Pancreas (tissue), 10 donors: ENCODE data around the gene PLSCR3. TPM values are rescaled to one million over a fixed set of nuclear protein-coding genes. Genes with fewer than 3 reads are reported as not detected.

Experiments
- ATAC-seq, 4 donors: fragments of 200-7000 bp; cut with Tn5 transposase; one replicate each; pipeline versions ENCODE4 v1.8.0 to v1.9.1; 2020; ENCODE audit warnings: mild to moderate bottlenecking in 4 of 4, moderate library complexity in 4 of 4
- DNase-seq, 6 donors: peaks; one replicate each; pipeline ENCODE4 v3.0.0-alpha.2; 2020
- FAIRE-seq: peaks from 2 replicates; lab custom pipeline; 2012; peaks lifted over from hg19 to GRCh38; lab: Jason Lieb, UNC
- H3K27ac ChIP-seq, 4 donors: fragments of 200-600 bp; sonication (generic); 1 replicate in 3 of 4; 2 replicates in 1 of 4; pipeline versions ENCODE4 v1.5.0 to v1.8.0; 2020
- H3K27me3 ChIP-seq, 4 donors: fragments of 200-600 bp; one replicate each; pipeline ENCODE4 v1.8.0; 2021
- H3K36me3 ChIP-seq, 3 donors: fragments of 200-600 bp; sonication (generic) in 1 of 3; one replicate each; pipeline versions ENCODE4 v1.5.0 to v1.8.0; 2020 to 2021
- H3K4me1 ChIP-seq, 3 donors: fragments of 200-600 bp; one replicate each; pipeline ENCODE4 v1.8.0; 2021
- H3K4me3 ChIP-seq, 4 donors: fragments of 200-600 bp; sonication (generic) in 2 of 4; one replicate each; pipeline versions ENCODE4 v1.5.0 to v1.8.0; 2020 to 2021
- H3K9me3 ChIP-seq, 4 donors: fragments of 200-600 bp; one replicate each; pipeline ENCODE4 v1.8.0; 2021
- CTCF ChIP-seq, 4 donors: fragments of 200-600 bp; sonication (generic) in 3 of 4; IDR thresholded peaks; one replicate each; pipeline versions ENCODE4 v1.5.0 to v1.8.0; 2021; ENCODE audit warnings: antibody characterized with exemption in 4 of 4
- WGBS, 2 donors: extraction: QIAGEN DNeasy Blood & Tissue Kit; methylation state at CpG; one replicate each; pipeline ENCODE4 v1.1.7; 2013; 5-methylcytosine and 5-hydroxymethylcytosine counted together
- intact Hi-C, 3 donors: fragments of 100-400 bp; cut with DNase I; formaldehyde crosslinking; loops; one replicate each; pipeline versions ENCODE4 v1.11.1 to v1.14.2; 2022
- polyA plus RNA-seq, 2 donors: library from polyadenylated mRNA; stranded (reverse); fragments of 200-250 nt; gene quantifications; one replicate each; pipeline ENCODE4 v1.2.3, GENCODE V29; 2013
- total RNA-seq, 6 donors: library from RNA; stranded (reverse); fragmentation: NEBNext Ultra II Directional in 4 of 6; extraction: Animal tissue kit (Norgen Biotek cat#: 25700) in 4 of 6; gene quantifications; one replicate each; pipeline versions ENCODE4 v1.2.1 to v1.2.4, GENCODE V29; 2021 to 2023
- donor health status: healthy with polysubstance abuse.
- donor health status: DM: no; HTN: no; CAD: no; lungs with moderate emphysema.
- donor health status: DM: no; HTN: no; CAD: no.
- donor health status: control.
- donor health status: control.
- donor health status: Bipolar disorder and iron deficiency.
- donor health status: DM: yes; HTN: yes; CAD: no.
- donor health status: DM: no; HTN: no; CAD: no.
- donor health status: DM: no; HTN: no; CAD: no.
- donor health status: DM: yes; HTN: yes; CAD: no.

PLSCR3 gene
- total and polyA plus RNA-seq, 8 donors = 6.5 to 20.1 (median 9.9) TPM

GRCh38 chr17:7403043-7403726 lies 8.9 kb upstream of the PLSCR3 start:
- DNase-seq (peak in 5 of 6 donors; percentile 50 to 77 (median 66)), ATAC-seq (peak; percentile 0 to 5 (median 2)), FAIRE-seq (no peak)

GRCh38 chr17:7398612-7399011 lies 4.3 kb upstream of the PLSCR3 start:
- FAIRE-seq = no peak
- intact Hi-C loops = no loop called here
- 79 to 81% methylated on average over 2 of the region's 2 CpGs for WGBS, 2 donors
- Histone ChIP-seq H3K4me3 (no peak overlapping the region), H3K27ac (no peak overlapping the region), H3K36me3 (no peaks in the 10 kb centered on the region), H3K27me3 (no peaks in the 10 kb centered on the region), H3K4me1 (peaks cover 2 to 18% (median 8%) of the 10 kb centered on the region in 3 donors), H3K9me3 (no peaks in the 10 kb centered on the region)
- no peak for TF ChIP-seq CTCF (IDR thresholded peaks at IDR 0.05)
- ATAC-seq = no peak
- DNase-seq = no peak

More at GRCh38 chr17:7403043-7403726, 8.9 kb upstream of the PLSCR3 start:
- no peaks in the 10 kb centered on the region for H3K27me3 ChIP-seq
- WGBS, 2 donors = 8 to 10% methylated on average over 15 to 16 of the region's 16 CpGs
- H3K27ac ChIP-seq = peak overlapping the region; percentile 70 to 88 (median 85)
- H3K9me3 ChIP-seq = no peaks in the 10 kb centered on the region
- H3K36me3 ChIP-seq = no peaks in the 10 kb centered on the region
- peak overlapping the region; percentile 39 to 69 (median 58) for H3K4me3 ChIP-seq
- peaks cover 2 to 10% (median 8%) of the 10 kb centered on the region in 3 donors for H3K4me1 ChIP-seq
- intact Hi-C loops = no loop called here
- TF ChIP-seq CTCF (IDR thresholded peaks at IDR 0.05) = no peak

DNA sequence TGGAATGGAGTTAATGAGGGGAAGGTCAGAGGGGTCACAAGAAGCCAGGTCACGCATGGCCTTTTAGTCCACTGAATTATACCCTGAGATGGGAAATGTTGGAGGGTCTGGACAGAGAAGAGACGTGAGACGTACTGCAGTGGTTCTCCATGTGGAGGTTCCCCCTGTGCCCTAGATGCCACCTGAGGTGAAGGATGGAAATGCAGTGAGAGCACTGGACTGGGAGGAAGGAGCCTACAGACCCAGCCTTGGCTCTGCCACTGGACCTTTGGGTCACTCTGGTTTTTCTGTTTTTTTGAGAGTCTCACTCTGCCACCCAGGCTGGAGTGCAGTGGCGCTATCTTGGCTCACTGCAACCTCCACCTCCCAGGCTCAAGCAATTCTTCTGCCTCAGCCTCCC lies 1.8 kb upstream of the PLSCR3 start:
- no peak for FAIRE-seq
- ATAC-seq = no peak
- Histone ChIP-seq H3K4me1 (peaks cover 0 to 9% (median 0%) of the 10 kb centered on the region in 3 donors), H3K27me3 (no peaks in the 10 kb centered on the region), H3K27ac (no peak overlapping the region), H3K9me3 (no peaks in the 10 kb centered on the region), H3K4me3 (no peak overlapping the region), H3K36me3 (no peaks in the 10 kb centered on the region)
- intact Hi-C loops = no loop called here
- no peak for TF ChIP-seq CTCF (IDR thresholded peaks at IDR 0.05)
- WGBS, 2 donors = 93 to 95% methylated on average over 4 of the region's 4 CpGs
- DNase-seq = peak in 1 of 6 donors; percentile 11

- DNase-seq (peak in 2 of 6 donors; percentile 51 to 75), FAIRE-seq (no peak)
- 10 to 11% methylated on average over 39 to 48 of the region's 48 CpGs for WGBS, 2 donors
Observed at GRCh38 chr17:7393613-7394451, 493 bp downstream of the PLSCR3 start.

More at GRCh38 chr17:7393613-7394451, 493 bp downstream of the PLSCR3 start:
- ATAC-seq = peak; percentile 10 to 41 (median 28)
- Histone ChIP-seq H3K36me3 (peaks cover 0 to 8% (median 0%) of the 10 kb centered on the region in 3 donors), H3K27me3 (no peaks in the 10 kb centered on the region), H3K9me3 (no peaks in the 10 kb centered on the region), H3K4me3 (peak overlapping the region; percentile 63 to 82 (median 71)), H3K4me1 (peaks cover 0 to 9% (median 0%) of the 10 kb centered on the region in 3 donors), H3K27ac (peak overlapping the region; percentile 85 to 94 (median 91))
- TF ChIP-seq CTCF (IDR thresholded peaks at IDR 0.05) = no peak
- intact Hi-C loops = no loop called here
